Activated CD4-positive, CD25-positive, alpha-beta regulatory T cell treated with anti-CD3 and anti-CD28 coated beads, Interleukin-2, amount 50 U/mL, for 24 hours (primary cell): ENCODE results near the gene ANKH.
A peak's percentile ranks its signal among the peaks of the same experiment; 100 is the strongest.

Experiments
- ATAC-seq, 2 donors: fragments of 150-1000 bp; cut with Tn5 transposase; one replicate each; pipeline ENCODE4 v1.10.0; 2021; ENCODE audit warnings: mild to moderate bottlenecking in 1 of 2, moderate library complexity in 1 of 2

The ANKH gene

GRCh38 chr5:14710313-14710994 lies 161.1 kb downstream of the ANKH start:
- ATAC-seq: no peak

- no peak for ATAC-seq
These were observed 163.0 kb downstream of the ANKH start for GRCh38 chr5:14708551-14708950.

GRCh38 chr5:14707811-14708390 lies 163.7 kb downstream of the ANKH start:
- no peak for ATAC-seq

- ATAC-seq: peak; percentile 94 to 95
These were observed 165.0 kb downstream of the ANKH start for GRCh38 chr5:14706615-14707021.

GRCh38 chr5:14705556-14705955 lies 166.0 kb downstream of the ANKH start:
- no peak for ATAC-seq

- no peak for ATAC-seq
These were observed 169.2 kb downstream of the ANKH start for GRCh38 chr5:14702238-14702839.

- ATAC-seq: no peak
These were observed 170.0 kb downstream of the ANKH start for GRCh38 chr5:14701556-14701955.

- ATAC-seq: no peak
These were observed 170.8 kb downstream of the ANKH start for GRCh38 chr5:14700478-14701436.

GRCh38 chr5:14699807-14700400 lies 171.7 kb downstream of the ANKH start:
- no peak for ATAC-seq

- peak in 1 of 2 donors; percentile 15 for ATAC-seq
These were observed 172.4 kb downstream of the ANKH start for GRCh38 chr5:14699159-14699558.

- no peak for ATAC-seq
These were observed 173.1 kb downstream of the ANKH start for GRCh38 chr5:14698495-14698894.

GRCh38 chr5:14696851-14697250 lies 174.7 kb downstream of the ANKH start:
- no peak for ATAC-seq

GRCh38 chr5:14696057-14696456 lies 175.5 kb downstream of the ANKH start:
- ATAC-seq: peak in 1 of 2 donors; percentile 40

GRCh38 chr5:14695152-14695551 lies 176.4 kb downstream of the ANKH start:
- ATAC-seq: no peak

- ATAC-seq: no peak
These were observed 178.5 kb downstream of the ANKH start for GRCh38 chr5:14693070-14693469.

GRCh38 chr5:14687023-14687665 lies 184.4 kb downstream of the ANKH start:
- ATAC-seq: no peak

GRCh38 chr5:14686517-14686916 lies 185.1 kb downstream of the ANKH start:
- ATAC-seq: no peak

- peak; percentile 81 to 94 for ATAC-seq
These were observed 185.8 kb downstream of the ANKH start for GRCh38 chr5:14685757-14686156.

- no peak for ATAC-seq
These were observed 186.8 kb downstream of the ANKH start for GRCh38 chr5:14684757-14685156.

GRCh38 chr5:14683906-14684455 lies 187.6 kb downstream of the ANKH start:
- no peak for ATAC-seq

GRCh38 chr5:14681236-14681752 lies 190.3 kb downstream of the ANKH start:
- no peak for ATAC-seq

GRCh38 chr5:14679595-14679994 lies 192.0 kb downstream of the ANKH start:
- no peak for ATAC-seq
